Measurements from ENCODE around the gene ZFC3H1.

DNA sequence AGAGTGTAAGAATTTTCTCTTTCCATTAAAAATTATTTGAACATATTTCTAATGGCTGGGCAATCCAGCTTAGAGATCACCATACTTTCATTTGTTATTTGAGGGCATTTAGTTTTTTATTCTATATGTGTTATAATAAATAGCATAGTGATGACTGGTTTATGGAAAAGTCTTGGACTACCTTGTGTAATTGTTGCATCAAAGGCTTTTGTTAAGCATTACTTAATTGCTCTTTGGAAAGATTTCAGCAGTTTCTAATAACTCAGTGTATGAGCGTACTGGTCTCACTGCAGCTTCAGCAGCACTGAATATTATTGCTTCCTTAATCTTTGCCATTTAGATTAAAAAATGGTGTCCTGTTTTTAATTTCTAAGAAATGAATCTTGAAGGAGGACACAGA, 45.0 kb upstream of the ZFC3H1 start:
- TF ChIP-seq, protein P1, sequence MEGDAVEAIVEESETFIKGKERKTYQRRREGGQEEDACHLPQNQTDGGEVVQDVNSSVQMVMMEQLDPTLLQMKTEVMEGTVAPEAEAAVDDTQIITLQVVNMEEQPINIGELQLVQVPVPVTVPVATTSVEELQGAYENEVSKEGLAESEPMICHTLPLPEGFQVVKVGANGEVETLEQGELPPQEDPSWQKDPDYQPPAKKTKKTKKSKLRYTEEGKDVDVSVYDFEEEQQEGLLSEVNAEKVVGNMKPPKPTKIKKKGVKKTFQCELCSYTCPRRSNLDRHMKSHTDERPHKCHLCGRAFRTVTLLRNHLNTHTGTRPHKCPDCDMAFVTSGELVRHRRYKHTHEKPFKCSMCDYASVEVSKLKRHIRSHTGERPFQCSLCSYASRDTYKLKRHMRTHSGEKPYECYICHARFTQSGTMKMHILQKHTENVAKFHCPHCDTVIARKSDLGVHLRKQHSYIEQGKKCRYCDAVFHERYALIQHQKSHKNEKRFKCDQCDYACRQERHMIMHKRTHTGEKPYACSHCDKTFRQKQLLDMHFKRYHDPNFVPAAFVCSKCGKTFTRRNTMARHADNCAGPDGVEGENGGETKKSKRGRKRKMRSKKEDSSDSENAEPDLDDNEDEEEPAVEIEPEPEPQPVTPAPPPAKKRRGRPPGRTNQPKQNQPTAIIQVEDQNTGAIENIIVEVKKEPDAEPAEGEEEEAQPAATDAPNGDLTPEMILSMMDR (IDR thresholded peaks at IDR 0.05) = no peak
- no peak for TF ChIP-seq POLR2A (IDR thresholded peaks at IDR 0.05)

Measured in uterus (tissue), 2 donors.